NCI-H1694 (cell line): ENCODE measurements around the gene PAK4.

Experiments used
- DNase-seq: peaks from one replicate; lab custom pipeline; 2025; lab: John Stamatoyannopoulos, UW

The PAK4 gene

DNA sequence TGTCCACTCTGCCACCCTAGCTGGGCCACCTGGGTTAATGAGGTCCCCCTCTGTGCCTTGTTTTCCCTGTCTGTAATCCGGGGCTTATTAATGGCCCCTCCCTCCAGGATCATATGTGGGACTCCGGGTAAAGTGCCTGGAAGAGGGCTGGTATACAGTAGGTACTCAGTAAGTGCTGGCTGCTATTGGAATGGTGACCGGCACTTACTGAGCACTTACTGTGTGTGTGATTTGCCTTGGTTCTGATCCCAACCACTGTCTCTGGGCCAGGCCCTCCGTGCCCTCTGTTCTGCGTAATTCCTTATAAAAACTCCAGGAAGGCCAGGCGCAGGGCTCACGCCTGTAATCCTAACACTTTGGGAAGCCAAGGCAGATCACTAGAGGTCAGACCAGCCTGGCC, 40.3 kb downstream of the PAK4 start:
- DNase-seq = no peak

DNA sequence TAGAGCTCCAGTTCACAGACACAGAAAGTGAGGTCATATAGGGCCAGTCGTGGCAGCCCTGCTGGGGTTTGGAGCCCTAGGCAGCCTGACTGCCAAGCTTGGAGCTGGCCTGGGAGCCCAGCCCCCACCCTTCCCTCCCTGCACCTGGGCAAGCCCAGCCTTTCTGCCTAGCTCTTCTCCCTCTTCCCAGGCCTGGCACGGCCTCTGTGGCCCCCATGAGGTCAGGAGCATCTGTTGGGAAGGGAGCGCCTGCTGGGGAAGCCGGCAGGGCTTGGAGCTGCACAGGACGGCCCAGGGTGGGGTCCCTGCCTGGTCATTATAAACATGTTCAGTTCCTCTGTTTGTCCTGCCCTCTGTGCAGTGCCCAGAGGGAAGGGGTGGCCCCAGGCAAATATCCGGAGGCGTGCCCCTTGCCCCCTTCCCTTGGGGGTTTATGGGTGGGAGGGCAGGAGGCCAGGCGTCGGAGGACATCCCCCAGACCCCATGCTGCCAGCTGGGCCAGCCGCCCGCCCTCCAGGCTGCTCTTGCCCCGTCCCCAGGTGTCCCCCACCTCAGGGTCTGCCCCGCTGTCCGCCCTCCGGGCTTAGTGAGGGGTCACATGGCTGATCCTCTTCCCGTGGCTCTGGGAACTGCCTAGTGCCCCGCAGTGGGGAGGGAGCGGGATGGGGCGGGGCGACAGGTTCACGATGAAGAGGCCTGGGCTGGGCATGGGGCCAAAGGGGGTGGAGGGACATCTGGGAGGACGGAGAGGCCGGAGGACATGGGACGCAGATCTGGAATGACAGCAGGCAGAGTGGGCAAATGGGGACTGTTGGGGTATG, 41.2 kb downstream of the PAK4 start:
- DNase-seq = no peak

- DNase-seq = no peak
These were observed 42.1 kb downstream of the PAK4 start for GRCh38 chr19:39167461-39168257.

GRCh38 chr19:39168258-39169142, 42.9 kb downstream of the PAK4 start:
- DNase-seq = no peak

DNA sequence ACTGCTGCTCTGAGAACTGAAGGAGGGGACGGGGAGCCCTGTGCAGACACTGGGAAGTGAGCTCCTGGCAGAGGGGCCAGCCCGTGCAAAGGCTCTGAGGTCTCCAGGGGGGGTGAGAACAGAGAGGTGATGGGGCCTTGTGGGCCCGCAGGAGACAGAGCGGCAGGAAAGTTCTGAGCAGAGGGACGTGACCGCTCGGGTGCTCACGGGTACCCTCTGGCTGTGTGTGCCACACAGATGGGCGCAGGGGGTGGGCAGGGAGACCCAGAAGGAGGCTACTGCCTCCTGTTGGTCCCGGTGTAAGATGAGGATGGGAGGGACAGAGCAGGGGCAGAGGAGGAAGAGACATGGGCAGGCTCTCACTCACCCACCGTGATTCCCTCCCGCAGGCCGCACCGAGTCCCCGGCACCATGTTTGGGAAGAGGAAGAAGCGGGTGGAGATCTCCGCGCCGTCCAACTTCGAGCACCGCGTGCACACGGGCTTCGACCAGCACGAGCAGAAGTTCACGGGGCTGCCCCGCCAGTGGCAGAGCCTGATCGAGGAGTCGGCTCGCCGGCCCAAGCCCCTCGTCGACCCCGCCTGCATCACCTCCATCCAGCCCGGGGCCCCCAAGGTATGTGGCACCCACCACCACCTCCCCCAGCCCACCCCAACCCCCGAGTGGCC, 43.7 kb downstream of the PAK4 start:
- DNase-seq = no peak

- DNase-seq = no peak
These were observed 45.0 kb downstream of the PAK4 start for GRCh38 chr19:39170386-39171231.

- DNase-seq = peak; percentile 14
These were observed 46.2 kb downstream of the PAK4 start for GRCh38 chr19:39171479-39172465.

GRCh38 chr19:39172700-39173501, 47.3 kb downstream of the PAK4 start:
- DNase-seq = no peak

DNA sequence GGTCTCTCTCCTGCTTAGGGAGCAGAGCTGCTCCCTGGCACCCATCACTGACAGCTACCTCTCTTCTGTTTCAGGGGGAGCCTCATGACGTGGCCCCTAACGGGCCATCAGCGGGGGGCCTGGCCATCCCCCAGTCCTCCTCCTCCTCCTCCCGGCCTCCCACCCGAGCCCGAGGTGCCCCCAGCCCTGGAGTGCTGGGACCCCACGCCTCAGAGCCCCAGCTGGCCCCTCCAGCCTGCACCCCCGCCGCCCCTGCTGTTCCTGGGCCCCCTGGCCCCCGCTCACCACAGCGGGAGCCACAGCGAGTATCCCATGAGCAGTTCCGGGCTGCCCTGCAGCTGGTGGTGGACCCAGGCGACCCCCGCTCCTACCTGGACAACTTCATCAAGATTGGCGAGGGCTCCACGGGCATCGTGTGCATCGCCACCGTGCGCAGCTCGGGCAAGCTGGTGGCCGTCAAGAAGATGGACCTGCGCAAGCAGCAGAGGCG, 48.0 kb downstream of the PAK4 start:
- DNase-seq = no peak

DNA sequence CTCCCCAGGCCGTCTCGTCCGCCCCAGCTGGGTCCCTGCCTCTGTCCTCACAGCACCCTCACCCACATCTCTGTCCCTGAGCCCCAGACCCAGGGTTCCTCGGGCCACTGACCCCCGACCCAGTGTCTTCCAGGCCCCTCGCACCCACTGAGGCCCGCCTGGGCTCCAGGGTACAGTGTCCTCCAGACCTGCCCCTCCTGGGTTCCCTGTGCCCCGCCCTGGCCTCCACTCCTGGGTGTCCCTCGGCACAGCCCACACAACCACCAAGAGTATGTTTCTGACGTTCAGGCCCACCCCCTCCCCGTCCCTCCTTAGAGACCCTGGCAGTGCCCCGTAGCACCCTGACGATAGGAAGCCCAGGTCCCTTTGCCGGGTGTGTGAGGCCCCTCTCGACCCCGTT, 48.6 kb downstream of the PAK4 start:
- no peak for DNase-seq

DNA sequence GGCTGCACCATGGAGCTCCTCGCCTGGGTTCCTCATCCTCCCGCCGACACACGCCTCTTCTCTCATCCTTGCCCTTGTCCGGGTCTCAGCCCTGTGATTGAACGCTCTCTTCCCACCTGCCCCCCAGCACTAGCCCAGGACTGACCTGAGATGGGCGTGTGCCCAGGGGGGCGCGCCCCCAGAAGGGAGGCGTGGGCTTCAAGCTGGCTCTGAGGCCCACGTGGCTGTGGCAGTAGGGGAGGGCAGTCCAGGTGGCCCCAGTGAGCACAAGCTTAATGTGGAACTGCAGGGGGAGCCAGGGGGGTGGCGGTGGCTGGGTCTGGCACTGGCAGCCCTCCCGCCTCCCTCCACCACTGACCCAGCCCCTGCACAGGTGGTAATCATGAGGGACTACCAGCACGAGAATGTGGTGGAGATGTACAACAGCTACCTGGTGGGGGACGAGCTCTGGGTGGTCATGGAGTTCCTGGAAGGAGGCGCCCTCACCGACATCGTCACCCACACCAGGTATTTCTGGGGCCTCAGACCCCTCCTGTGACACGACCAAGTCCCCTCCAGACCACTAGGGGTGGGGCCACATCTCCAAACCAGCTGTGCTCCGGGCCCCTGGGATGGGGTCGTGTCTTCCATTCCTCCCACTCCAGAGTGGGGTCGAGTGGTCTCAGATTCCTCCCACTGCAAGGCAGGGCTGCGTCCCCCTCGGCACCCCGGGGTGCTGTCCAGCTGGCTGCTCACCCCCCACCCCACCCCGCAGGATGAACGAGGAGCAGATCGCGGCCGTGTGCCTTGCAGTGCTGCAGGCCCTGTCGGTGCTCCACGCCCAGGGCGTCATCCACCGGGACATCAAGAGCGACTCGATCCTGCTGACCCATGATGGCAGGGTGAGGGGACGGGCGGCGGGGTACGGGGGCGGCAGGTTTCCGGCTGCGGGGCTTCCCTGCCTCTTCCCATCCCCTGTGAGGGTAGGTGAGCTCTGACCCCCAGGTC, 49.3 kb downstream of the PAK4 start:
- DNase-seq = no peak

- DNase-seq = no peak
These were observed 50.0 kb downstream of the PAK4 start for GRCh38 chr19:39175564-39175963.

- no peak for DNase-seq
These were observed 51.6 kb downstream of the PAK4 start for GRCh38 chr19:39177110-39177699.

GRCh38 chr19:39177736-39178135, 52.1 kb downstream of the PAK4 start:
- DNase-seq = no peak

GRCh38 chr19:39178296-39179006, 52.9 kb downstream of the PAK4 start:
- no peak for DNase-seq

GRCh38 chr19:39179754-39180153, 54.2 kb downstream of the PAK4 start:
- DNase-seq = no peak
